Loucy (cell line): ENCODE measurements around the gene NAALADL2.

Source experiments
- H2AFZ ChIP-seq: fragments of 200-600 bp; sonication (generic); 2 replicates; pipeline ENCODE4 v1.6.0; 2016; ENCODE audit warnings: antibody characterized with exemption, mild to moderate bottlenecking, low read length, moderate library complexity
- H3F3A ChIP-seq: fragments of 200-600 bp; 2 replicates; pipeline ENCODE4 v1.6.0; 2016; ENCODE audit warnings: antibody characterized with exemption, low read depth, mild to moderate bottlenecking
- H3K27me3 ChIP-seq: fragments of 200-600 bp; sonication (generic); 2 replicates; pipeline ENCODE4 v1.6.1; 2014; ENCODE audit warnings: low read length, mild to moderate bottlenecking; ENCODE audit not compliant: insufficient read depth, poor library complexity, severe bottlenecking
- H3K36me3 ChIP-seq: fragments of 200-600 bp; sonication (generic); 2 replicates; pipeline ENCODE4 v1.6.1; 2016; ENCODE audit warnings: low read length; ENCODE audit not compliant: insufficient read depth
- H3K4me1 ChIP-seq: fragments of 200-600 bp; sonication (generic); 2 replicates; pipeline ENCODE4 v1.5.1; 2014; ENCODE audit warnings: low read length, mild to moderate bottlenecking; ENCODE audit not compliant: insufficient read depth, poor library complexity, severe bottlenecking
- H3K4me2 ChIP-seq: fragments of 200-600 bp; sonication (generic); 2 replicates; pipeline ENCODE4 v1.6.0; 2014; ENCODE audit warnings: antibody characterized with exemption, low read length, low read depth, mild to moderate bottlenecking; ENCODE audit not compliant: poor library complexity, severe bottlenecking
- H3K4me3 ChIP-seq: fragments of 200-600 bp; sonication (generic); 2 replicates; pipeline ENCODE4 v1.5.1; 2014; ENCODE audit warnings: low read length, mild to moderate bottlenecking, mixed read lengths; ENCODE audit not compliant: poor library complexity, severe bottlenecking
- H3K79me2 ChIP-seq: fragments of 200-600 bp; sonication (generic); 2 replicates; pipeline ENCODE4 v1.6.1; 2014; ENCODE audit warnings: low read length; ENCODE audit not compliant: insufficient read depth
- H3K9ac ChIP-seq: fragments of 200-600 bp; sonication (generic); 2 replicates; pipeline ENCODE4 v1.6.0; 2014; ENCODE audit warnings: mild to moderate bottlenecking, low read depth, low read length, moderate library complexity; ENCODE audit not compliant: poor library complexity, severe bottlenecking
- H3K9me2 ChIP-seq: fragments of 200-600 bp; sonication (generic); replicated peaks from 2 replicates; pipeline ENCODE4 v1.6.1; 2016; ENCODE audit warnings: low read depth, low read length, mixed read lengths
- H3K9me3 ChIP-seq: fragments of 200-600 bp; sonication (generic); 2 replicates; pipeline ENCODE4 v1.6.1; 2014; ENCODE audit warnings: mild to moderate bottlenecking, antibody characterized with exemption, low read length, low read depth; ENCODE audit not compliant: insufficient read depth
- H4K20me1 ChIP-seq: fragments of 200-600 bp; sonication (generic); 2 replicates; pipeline ENCODE4 v1.6.0; 2014; ENCODE audit warnings: antibody characterized with exemption, low read length, mild to moderate bottlenecking; ENCODE audit not compliant: insufficient read depth, poor library complexity, severe bottlenecking
- EZH2phosphoT487 ChIP-seq: fragments of 200-600 bp; IDR thresholded peaks from 2 replicates; pipeline ENCODE4 v1.6.1; 2018; ENCODE audit warnings: antibody characterized with exemption, mild to moderate bottlenecking, moderate library complexity, borderline replicate concordance
- TF ChIP-seq, protein P1 (sequence below): fragments of 200-600 bp; sonication (generic); conservative IDR thresholded peaks from 2 replicates; pipeline ENCODE4 v1.5.1; 2014; ENCODE audit warnings: mild to moderate bottlenecking, antibody characterized with exemption, low read length

The NAALADL2 gene

DNA sequence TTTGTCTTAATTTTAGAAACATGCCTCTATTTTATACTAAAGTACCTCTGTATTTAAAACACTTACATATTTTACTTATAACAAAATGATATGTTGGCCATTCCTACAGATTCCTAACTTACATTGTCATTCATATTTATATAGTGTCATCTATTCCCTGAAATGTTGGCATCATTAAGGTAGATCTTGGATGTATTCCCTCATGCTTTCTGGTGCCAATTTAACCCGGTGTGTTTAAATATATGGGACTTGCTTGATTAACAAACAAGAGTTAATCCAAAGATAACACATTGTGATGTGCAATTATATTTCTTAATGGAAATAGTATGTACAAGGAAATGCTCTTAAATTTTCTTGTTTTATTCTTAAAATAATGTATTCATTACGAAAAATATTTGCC lies 352.3 kb downstream of the NAALADL2 start:
- no peak overlapping the region for H3K4me3 ChIP-seq

DNA sequence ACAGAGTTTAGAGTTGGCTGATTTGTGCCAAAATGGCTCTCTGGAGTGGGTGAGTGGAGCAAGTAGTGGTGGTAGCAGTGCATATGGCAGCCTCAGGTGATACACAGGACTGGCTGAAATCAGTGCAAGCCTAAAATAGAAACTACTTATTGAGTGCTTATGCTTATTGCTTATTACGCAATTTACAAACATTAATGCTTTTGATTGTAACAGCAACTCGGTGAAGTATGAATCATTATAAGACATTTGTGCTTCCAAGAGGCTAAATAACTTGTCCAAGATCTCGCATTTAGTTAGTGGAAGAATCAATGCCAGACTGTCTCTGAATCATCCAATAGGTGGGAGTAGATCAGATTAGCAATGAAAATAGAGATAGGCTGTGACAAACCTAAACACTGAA lies 353.8 kb downstream of the NAALADL2 start:
- no peaks in the 10 kb centered on the region for H3F3A ChIP-seq
- no peak overlapping the region for H3K4me3 ChIP-seq
- no peaks in the 10 kb centered on the region for H4K20me1 ChIP-seq
- no peaks in the 10 kb centered on the region for H3K4me1 ChIP-seq
- no peaks in the 10 kb centered on the region for H3K36me3 ChIP-seq
- H3K9me2 ChIP-seq = 0 out of 2 replicates have a peak, but pooled peaks cover 3% of the 10 kb centered on the region
- H3K9ac ChIP-seq = no peak overlapping the region
- H3K9me3 ChIP-seq = no peaks in the 10 kb centered on the region
- no peaks in the 10 kb centered on the region for H3K79me2 ChIP-seq
- no peaks in the 10 kb centered on the region for H3K27me3 ChIP-seq
- H2AFZ ChIP-seq = no peak overlapping the region
- no peak for TF ChIP-seq EZH2phosphoT487
- no peak overlapping the region for H3K4me2 ChIP-seq

More for the DNA sequence above, 352.3 kb downstream of the NAALADL2 start:
- H3K4me1 ChIP-seq = no peaks in the 10 kb centered on the region
- H3K27me3 ChIP-seq = no peaks in the 10 kb centered on the region
- no peak for TF ChIP-seq EZH2phosphoT487
- TF ChIP-seq, protein P1, sequence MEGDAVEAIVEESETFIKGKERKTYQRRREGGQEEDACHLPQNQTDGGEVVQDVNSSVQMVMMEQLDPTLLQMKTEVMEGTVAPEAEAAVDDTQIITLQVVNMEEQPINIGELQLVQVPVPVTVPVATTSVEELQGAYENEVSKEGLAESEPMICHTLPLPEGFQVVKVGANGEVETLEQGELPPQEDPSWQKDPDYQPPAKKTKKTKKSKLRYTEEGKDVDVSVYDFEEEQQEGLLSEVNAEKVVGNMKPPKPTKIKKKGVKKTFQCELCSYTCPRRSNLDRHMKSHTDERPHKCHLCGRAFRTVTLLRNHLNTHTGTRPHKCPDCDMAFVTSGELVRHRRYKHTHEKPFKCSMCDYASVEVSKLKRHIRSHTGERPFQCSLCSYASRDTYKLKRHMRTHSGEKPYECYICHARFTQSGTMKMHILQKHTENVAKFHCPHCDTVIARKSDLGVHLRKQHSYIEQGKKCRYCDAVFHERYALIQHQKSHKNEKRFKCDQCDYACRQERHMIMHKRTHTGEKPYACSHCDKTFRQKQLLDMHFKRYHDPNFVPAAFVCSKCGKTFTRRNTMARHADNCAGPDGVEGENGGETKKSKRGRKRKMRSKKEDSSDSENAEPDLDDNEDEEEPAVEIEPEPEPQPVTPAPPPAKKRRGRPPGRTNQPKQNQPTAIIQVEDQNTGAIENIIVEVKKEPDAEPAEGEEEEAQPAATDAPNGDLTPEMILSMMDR = no peak
- no peaks in the 10 kb centered on the region for H3K9me3 ChIP-seq
- H2AFZ ChIP-seq = no peak overlapping the region
- no peaks in the 10 kb centered on the region for H3K36me3 ChIP-seq
- no peak overlapping the region for H3K4me2 ChIP-seq
- no peaks in the 10 kb centered on the region for H3F3A ChIP-seq
- no peak overlapping the region for H3K9ac ChIP-seq
- no peaks in the 10 kb centered on the region for H3K79me2 ChIP-seq
- H3K9me2 ChIP-seq = no peaks in the 10 kb centered on the region
- H4K20me1 ChIP-seq = no peaks in the 10 kb centered on the region

DNA sequence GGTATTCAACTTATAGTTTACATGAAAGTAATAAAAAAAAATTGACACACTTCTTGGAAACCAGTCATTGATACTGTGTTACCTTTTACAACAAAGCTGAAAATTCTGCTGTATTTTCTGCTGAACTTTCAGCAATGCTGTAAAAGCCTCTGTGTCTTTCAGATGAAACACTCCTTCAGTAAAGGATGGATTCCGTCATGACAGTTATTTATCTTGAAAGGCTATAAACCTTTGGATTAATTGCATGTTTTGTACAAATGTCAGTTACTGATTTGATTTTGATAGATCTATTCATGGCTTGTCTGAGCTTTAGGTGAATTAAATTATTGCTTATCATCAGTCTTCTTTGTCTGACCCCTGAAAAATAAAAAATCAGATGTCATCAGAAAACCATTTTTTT lies 355.1 kb downstream of the NAALADL2 start:
- Histone ChIP-seq H3K27me3 (no peaks in the 10 kb centered on the region), H3F3A (no peaks in the 10 kb centered on the region), H2AFZ (no peak overlapping the region), H3K9ac (no peak overlapping the region), H3K79me2 (no peaks in the 10 kb centered on the region), H3K4me2 (no peak overlapping the region), H3K9me3 (no peaks in the 10 kb centered on the region), H3K4me1 (no peaks in the 10 kb centered on the region), H3K4me3 (no peak overlapping the region), H3K9me2 (0 out of 2 replicates have a peak, but pooled peaks cover 3% of the 10 kb centered on the region), H4K20me1 (no peaks in the 10 kb centered on the region), H3K36me3 (no peaks in the 10 kb centered on the region)
- TF ChIP-seq EZH2phosphoT487 = no peak
- TF ChIP-seq, protein P1 = no peak

DNA sequence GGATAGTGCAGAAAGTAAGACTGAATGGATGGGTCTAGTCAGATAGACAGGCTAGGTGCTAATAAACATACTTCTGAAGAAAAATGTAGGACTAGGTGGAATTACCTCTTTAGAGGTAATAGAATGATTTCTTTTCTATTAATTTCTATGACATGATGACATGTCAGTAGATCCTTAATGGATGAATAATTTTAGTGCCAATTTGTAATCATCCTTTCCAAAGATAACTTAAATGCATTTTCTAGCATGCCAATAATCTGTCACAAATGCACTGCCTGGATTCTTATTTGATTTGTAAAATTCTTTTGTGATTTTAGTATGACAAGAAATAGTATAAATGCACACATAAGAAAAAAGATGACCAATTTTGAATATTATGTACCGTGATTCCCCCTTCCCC lies 356.7 kb downstream of the NAALADL2 start:
- Histone ChIP-seq H4K20me1 (no peaks in the 10 kb centered on the region), H3K4me3 (no peak overlapping the region), H3K9ac (no peak overlapping the region), H3K4me2 (no peak overlapping the region), H3K36me3 (no peaks in the 10 kb centered on the region), H3K9me3 (no peaks in the 10 kb centered on the region), H2AFZ (no peak overlapping the region), H3K4me1 (no peaks in the 10 kb centered on the region), H3K27me3 (no peaks in the 10 kb centered on the region), H3K9me2 (0 out of 2 replicates have a peak, but pooled peaks cover 3% of the 10 kb centered on the region), H3F3A (no peaks in the 10 kb centered on the region), H3K79me2 (no peaks in the 10 kb centered on the region)
- TF ChIP-seq, protein P1 = no peak
- TF ChIP-seq EZH2phosphoT487 = no peak
